GM18873 (cell line): ENCODE measurements around the gene CACNA2D1.

Experiments used
- ATAC-seq: cut with Tn5 transposase; IDR thresholded peaks from one replicate; pipeline ENCODE4 v1.9.1; 2021; ENCODE audit warnings: mild to moderate bottlenecking, moderate library complexity, moderate number of reproducible peaks; ENCODE audit not compliant: unreplicated experiment, low FRiP score

The CACNA2D1 gene

DNA sequence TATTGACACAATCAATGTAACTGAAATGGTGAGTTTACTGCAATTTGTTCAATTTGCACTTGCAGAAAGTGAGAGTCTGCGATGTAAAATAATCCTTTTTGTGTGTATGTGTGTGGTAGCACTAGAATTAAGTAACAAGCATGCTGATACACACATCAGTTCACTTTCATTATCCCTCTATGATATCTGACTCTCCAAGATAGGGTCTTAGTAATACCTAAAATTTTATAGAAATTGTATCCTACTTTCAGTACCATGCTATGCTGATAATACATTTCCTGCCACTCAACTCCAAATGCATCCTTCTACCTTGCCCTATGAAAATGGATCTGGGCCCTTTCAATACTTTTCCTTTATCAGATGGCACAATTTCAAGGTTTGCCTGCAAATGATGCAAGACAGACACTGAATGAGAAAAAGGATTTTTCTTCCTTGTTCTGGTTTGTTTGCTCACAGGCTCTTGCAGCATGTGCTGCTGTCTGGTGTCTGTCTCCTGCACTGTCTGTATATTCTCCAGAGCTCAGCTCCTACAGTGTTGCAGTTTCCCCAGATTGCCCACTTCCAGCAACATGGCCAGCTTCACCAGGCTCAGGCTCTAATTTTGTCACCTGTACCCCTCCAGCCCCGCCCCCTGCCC is 375.8 kb downstream of the CACNA2D1 start:
- no peak for ATAC-seq

DNA sequence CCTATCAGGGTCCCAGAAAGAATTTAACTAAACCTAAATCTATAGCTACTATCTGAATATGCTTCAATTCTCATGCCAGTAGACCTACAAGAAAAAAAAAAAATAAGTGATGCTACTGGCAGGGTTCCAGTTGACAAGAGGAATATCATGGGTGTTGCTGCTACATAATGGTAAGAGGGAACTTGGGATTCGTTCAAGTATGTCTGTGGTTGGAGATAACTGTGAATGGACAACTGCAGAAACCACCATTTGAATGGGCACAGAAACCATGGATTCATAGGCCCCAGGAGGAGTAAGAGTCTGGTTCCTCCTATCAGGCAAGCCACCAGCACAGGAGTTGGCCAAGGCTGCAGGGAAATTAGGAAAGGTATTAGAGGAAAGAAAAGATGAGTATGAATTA is 386.1 kb downstream of the CACNA2D1 start:
- no peak for ATAC-seq

DNA sequence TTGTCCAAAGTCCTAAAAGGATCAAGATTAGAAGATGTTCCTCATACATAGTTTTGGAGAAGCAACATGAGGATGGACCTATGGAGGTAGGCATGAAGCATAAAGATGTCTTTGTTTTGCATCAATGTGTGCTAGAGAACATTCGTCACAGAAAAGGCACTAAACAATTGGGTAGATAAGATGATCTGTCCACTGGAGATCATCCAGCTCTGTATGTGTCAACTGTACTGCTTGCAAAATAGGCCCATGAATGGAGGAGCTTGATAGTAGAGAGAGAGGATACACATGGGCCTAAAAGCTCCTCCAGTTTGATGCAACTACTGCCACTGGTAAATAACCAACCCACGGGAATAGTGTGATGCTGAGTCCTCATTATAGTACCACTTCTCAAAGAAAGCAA is 387.3 kb downstream of the CACNA2D1 start:
- no peak for ATAC-seq

DNA sequence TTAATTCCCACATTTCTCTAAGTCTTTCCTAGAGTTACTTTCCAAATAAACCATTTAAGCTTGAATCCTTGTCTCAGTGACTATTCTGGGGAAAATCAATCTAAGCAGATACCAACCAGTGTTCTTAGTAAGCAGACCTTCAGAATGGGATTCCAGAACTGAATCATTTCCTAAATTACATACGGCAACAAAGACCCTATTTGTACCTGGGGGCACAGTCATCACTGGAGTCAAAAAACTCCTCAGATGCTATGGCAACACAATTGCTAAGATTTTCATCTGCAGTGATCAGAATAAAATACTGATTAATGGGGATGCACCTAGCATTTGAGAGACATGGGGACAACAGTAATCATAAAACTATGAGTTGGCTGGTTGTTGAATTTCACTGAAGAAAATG is 389.0 kb downstream of the CACNA2D1 start:
- ATAC-seq: no peak

DNA sequence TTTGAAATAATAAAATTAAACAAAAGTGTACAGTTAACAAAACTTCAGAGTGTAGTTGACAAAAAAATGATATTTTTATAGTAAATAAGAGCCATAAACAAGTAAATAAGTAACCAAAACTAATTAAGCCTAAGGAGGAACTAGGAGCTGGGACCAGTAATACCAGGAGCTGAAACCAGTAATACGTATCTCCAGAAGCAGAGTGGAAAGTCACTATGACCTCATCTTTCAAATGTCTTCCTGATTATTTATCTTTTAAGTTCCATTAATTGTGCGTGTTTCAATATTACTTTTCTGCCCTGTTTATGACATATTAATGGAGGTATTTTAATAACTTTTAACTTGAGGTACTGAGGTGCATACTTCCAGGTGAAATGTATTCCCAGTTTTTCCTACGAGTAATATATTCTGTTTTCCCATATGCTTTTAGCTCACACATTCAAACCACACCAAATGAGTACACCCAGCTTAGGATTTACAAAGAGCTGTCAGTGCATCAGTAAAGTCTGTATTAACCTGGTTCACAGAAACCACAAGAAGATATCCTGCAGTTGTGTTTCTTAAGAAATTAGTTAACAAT is 390.0 kb downstream of the CACNA2D1 start:
- ATAC-seq: no peak

DNA sequence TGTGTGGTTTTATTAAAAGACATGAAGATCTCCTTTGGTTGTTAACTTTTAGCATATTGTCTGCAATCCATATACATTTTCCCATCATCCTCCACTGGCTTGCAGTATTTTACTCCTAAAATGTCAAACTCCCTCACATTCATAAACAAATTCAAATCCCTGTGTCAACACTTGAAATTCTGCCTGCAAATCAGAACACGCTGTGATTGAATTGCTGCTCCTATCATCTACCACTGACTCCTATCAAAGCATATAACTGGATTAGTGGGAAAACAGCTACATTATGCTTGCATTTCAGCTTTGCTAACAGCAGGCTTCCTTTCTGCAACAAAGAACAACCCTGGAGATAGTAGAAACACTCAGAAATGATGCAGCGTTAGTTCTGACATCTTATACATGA is 392.0 kb downstream of the CACNA2D1 start:
- no peak for ATAC-seq

DNA sequence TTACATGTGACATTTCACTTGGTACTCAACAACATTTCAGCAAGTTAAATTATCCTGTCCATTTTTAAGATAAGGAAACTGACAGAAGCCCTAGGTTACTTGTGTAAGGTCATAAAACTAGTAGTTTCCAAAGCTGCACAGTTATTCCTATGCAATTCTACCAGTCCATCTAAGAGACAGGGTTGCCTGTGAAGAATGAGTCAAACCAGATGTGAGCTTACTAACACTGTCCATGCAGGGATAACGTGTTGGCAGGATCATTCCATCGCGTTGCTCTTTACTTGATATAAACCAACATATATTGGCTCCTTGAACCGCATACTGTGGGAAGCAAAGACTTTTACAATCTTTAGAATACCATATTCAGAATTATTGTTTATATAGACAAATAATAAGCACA is 392.8 kb downstream of the CACNA2D1 start:
- no peak for ATAC-seq

DNA sequence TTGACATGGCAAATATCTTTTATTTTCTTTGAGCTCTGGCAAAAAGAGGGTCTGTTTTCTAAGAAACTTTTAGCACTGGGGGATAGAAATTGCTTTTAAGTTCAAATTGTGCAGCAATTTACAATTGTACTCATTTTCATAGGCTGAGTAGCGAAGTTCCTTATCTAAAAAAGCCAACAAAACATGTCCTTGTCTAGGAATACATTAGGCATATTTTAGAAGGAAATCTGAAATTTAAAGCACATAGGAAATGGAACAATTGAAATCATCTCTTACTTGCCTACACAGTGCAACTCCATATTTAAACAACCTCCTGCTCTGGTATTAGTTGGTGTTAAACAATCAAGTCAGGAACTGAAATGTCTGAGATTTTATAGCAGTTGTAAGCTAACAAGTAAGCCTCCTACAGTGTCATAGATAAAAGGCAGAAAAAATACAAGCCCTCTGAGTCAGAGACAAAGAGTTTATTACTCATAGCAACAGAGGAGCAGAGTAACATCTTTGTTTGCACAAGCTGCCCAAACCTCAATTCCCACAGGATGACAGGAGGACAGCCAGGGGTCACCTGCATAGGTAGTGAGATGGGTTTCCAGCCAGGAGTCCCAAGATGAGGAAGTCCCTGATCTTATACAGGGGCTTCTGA is 393.6 kb downstream of the CACNA2D1 start:
- ATAC-seq: no peak

DNA sequence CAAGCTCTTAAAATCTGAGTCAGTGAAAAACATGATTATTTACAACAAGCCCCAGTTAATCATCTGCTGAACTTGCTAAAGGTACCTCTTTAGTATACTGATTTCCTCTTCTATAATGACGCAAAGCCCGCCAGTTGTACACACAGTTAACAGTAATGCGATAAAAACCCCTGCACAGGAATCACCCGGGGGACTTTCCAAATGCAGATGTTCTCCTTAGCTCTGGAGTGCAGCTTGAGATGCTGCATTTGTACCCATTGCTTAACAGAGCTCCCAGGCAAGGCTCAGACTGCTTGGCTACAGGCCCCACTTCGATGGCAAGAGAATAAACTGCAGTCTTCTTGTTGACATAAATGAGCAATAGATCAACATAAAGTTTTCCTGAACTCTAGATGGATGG is 394.1 kb downstream of the CACNA2D1 start:
- no peak for ATAC-seq

DNA sequence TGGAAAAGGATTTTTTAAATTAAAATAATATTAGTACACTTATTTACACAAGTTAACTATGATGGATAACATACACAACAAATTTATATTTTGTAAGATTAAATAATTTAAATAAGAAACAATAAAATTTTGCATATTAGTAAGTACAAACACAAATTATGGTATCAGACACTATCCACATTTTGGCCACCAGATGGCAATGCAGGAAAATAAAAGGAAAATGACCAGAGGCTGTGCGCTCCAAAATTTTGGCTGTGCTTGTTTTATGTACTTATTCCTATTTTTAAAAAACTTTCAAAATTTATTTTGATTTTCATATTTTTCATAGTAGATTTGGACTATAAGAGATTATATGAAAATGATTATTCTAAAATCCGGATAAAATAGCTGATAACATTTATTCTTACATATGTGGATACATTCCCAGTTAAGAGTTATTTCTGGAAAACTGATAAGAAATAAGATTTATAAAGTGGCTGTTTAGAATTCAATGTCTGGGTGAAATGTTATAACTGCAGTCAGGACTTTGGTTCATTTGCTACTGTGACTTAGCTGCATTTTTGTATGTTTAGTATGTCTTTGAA is 399.0 kb downstream of the CACNA2D1 start:
- peak; percentile 52 for ATAC-seq

DNA sequence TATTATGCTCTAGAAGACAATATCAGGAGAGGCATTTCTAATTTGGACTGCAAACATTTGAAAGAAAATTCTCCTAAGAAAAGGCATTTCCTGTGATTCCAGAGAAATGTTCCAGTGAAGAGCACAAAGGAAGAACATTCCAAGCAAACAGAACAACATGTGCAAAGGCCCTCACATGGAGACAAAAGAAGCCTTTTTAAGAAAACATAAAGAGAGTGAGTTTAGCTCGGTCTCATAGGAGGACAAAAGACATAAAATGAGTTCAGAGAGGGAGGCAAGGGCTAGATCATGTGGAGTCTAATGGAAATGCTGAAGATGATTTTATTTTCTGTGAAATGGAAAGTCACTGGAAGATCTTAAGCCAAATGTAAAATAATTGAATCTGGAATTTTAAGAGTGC is 404.0 kb downstream of the CACNA2D1 start:
- ATAC-seq: no peak

DNA sequence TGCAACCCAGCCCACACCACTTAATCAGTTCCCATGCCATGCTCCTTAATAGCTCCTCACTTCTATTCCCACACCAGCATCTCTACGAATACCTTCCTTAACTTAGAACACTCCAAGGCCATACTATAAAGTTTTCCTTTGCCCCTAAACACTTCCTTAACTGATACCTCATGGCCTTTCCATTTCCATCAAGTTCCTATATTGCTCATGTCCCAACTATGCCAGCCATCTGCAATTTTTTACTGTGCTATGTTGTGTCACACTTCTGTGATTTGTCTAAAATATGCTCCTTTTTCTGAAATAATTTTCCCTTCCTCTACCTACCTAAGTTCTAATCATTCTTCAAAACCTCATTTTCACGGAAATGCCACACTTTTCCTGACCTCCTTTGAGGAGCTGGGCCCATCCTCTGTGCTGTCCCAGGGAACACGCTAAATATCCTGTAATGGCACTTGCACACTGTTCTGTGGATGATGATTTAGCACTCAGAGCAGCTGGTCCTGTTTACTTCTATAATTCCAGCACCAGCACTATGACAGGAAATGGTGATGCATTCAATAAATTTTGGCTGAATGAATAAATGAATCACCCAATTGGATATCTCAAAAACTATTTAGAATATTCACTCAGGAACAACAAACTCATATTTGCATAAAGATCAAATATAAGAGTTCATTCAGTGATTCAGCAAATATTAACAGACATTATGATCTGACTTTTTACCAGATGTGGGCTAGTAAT is 407.3 kb downstream of the CACNA2D1 start:
- ATAC-seq: no peak

DNA sequence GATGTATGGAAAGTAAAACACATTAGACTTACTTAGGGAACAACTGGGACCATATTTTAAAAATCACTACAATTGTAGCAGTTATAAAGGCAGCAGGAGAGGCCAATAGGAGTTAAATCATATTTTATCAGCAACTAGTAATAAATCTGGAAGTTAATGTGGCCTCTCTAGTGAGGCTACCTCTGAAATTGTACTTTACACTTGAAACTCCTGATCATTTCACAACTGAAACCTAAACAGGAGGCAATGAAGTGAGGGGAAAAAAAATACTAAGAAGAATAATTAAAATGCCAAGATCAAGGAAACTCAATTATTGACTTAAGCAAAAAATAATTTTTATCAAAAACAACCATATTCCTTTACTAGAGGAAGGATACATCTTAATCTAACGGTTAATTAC is 408.1 kb downstream of the CACNA2D1 start:
- ATAC-seq: no peak

DNA sequence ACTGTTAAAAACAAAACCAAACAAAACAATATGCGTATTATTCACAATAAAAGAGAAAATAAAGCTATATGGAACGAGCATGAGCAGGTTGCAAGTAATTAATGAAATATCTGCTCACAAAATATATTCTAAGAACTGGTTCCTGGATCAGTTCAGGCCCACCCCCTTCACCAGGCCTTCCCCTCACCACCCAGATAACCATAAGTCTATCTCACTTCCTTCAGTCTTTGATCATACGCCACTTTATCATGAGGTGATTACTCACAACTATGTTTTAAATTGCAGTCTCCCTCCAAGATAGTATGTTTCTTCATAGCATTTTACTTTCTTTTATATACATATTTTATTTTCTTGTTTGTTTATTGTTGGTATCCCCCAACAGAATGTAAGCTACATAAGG is 410.7 kb downstream of the CACNA2D1 start:
- no peak for ATAC-seq

DNA sequence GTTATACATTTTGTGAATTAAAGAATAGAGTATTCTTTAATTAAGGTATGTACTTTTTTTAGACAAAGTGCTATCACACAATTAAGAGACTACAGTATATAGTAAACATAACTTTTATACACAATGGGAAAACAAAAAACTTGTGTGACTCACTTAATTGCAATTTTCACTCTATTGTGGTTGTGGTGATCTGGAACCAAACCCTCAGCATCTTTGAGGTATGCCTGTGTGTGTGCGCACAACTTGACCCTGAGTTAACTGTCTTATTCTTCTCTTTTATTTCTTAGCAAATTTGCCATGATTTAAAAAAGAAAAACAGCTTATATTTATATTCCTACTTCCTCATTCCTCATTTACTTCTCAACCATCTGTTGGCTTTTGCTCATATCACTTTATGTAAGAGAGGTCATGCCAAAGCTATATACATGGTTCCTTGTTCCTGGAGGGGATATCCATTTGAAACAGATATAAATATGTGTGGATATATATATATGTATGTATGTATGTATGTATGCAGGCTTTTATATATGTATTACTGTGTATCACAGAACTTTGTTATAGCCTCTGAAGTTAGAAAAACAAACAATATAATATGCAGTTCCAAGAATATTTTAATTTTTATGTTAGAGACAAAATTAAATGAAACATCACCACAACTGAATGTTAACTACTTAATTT is 414.2 kb downstream of the CACNA2D1 start:
- no peak for ATAC-seq

DNA sequence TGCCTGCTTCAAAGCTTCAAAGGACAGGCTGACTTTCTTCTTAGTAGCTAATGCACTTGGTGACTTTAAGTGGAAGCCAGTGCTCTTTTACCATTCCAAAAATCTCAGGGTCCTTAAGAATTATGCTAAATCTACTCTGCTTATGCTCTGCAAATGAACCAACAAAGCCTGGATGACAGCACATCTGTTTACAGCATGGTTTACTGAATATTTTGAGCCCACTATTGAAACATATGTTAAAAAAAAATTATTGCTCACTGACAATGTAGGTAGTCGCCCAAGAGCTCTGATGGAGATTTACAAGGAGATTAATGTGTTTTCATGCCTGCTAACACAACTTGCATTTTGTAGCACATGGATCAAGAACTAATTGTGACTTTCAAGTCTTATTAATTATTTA is 415.5 kb downstream of the CACNA2D1 start:
- ATAC-seq: no peak

DNA sequence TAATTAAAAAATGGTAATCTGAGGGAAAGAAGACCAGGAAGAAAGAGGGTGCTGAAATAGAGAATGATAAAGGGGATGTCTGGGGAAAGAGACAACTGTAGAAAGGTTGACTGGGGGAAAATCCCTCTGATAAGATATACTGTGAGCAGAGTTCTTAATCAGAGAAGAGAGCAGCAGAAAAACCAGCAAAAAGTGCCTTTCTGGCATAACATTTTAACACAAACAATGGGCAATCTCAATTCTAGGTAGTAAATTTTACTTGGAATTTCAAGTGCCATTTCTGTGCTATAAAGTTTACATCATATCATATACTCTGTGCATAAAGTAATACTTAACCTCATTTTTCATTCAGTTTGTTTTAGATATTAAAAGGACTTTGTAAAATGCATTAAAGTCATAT is 421.9 kb downstream of the CACNA2D1 start:
- ATAC-seq: no peak

DNA sequence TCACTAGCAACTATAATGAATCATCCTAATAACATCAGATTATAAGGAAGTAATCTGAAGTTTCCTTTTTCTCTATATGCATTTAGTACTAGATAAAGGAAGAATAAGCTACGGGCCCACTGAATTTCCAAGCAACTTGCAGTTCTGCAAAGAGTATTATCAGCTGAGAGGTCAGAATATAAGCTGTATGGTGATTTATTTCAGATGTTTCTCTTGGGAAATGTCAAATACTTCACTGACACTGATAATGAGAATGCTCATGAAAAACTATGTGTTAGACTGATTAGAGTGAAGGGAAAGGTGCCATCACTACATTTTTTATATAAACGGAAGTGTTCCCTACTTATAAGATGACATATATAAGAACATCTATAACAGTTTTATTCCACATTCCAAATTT is 422.5 kb downstream of the CACNA2D1 start:
- ATAC-seq: no peak

DNA sequence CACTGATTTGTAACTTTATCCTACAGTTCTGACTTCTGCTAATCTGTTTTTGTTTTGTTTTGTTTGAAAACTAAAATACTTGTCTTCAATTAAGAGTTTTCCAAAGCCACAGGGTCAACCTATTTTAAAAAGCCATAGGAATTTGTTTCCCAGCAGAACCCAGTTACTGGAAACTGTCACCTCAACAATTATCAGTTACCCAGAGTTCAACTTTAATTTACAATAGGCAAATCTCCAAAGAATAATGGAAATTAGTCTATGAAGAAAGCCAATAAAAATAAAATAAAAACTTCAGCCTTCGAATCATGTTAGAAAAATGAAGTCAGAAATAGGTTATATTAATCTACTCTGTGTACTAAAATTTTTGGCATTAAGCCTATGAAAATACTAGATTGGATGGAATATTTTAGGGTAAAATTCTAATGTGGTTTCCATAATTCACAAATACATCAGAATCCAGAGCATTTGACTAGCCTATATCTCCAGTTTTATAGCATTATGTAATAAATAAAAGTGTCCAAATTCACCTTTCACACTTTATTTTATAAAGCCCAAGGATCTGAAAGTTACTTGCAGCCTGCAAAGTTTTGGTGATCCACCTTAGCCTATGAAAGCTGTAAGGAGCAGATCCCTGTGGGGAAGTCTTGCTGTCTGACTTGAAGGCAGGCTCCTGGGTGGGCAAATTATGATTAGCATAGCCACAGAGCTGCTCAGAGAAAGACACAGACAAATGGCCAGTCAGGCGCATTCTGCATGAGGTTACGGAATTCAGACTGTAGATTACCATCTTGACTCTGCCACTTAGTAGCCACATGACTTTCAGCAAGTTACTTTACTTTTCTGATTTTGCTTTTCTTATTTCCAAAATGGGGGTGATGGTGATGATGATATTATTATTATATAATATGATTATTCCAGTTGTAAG is 423.8 kb downstream of the CACNA2D1 start:
- ATAC-seq: no peak

DNA sequence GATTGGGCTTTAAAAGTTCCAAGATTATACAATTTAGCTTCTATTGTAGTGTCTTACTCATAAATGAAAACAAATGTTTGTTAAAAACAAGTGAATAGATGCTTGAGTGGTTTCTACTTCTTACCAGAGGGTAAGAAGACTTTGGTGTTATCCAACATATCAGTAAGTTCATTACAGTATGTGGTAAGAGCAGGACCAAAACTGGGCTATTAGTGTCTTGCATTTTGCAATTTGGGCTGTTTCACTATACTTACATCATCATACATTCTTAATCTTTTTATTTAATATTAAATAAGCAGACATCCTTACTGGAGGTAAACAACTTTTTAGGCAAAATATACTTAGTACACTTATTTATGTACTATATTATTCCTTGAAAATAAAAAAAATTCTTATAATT is 425.4 kb downstream of the CACNA2D1 start:
- no peak for ATAC-seq
